ENCODE results near the gene NTSR1.

NTSR1 gene

DNA sequence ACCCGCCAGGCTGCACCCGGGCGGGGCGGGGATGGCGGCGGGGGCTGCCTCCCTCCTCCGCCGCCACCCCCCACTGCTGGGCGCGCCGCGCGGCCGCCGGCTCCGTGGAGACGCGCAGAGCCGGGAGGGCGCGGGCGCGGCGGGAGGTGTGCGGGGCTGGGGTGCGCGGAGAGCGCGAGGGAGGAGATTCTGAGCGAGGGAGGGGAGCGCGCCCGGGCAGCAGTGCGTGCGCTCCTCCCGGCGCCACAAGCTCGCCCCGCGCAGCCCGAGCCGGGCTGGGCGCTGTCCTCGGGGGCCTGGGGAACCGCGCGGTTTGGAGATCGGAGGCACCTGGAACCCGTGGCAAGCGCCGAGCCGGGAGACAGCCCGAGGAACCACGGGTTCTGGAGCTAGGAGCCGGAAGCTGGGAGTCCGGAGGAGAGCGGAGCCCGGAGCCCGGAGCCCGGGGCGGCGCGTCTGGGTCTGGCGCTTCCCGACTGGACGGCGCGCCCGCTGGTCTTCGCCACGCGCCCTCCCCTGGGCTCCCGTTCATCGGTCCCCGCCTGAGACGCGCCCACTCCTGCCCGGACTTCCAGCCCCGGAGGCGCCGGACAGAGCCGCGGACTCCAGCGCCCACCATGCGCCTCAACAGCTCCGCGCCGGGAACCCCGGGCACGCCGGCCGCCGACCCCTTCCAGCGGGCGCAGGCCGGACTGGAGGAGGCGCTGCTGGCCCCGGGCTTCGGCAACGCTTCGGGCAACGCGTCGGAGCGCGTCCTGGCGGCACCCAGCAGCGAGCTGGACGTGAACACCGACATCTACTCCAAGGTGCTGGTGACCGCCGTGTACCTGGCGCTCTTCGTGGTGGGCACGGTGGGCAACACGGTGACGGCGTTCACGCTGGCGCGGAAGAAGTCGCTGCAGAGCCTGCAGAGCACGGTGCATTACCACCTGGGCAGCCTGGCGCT lies at the start of gene NTSR1:
TSS of gene NTSR1 (plus strand) at position 246 of the 946 bp plus-strand sequence. CDS start at position 618, 372 bp downstream.
- no peak for DNase-seq

DNA sequence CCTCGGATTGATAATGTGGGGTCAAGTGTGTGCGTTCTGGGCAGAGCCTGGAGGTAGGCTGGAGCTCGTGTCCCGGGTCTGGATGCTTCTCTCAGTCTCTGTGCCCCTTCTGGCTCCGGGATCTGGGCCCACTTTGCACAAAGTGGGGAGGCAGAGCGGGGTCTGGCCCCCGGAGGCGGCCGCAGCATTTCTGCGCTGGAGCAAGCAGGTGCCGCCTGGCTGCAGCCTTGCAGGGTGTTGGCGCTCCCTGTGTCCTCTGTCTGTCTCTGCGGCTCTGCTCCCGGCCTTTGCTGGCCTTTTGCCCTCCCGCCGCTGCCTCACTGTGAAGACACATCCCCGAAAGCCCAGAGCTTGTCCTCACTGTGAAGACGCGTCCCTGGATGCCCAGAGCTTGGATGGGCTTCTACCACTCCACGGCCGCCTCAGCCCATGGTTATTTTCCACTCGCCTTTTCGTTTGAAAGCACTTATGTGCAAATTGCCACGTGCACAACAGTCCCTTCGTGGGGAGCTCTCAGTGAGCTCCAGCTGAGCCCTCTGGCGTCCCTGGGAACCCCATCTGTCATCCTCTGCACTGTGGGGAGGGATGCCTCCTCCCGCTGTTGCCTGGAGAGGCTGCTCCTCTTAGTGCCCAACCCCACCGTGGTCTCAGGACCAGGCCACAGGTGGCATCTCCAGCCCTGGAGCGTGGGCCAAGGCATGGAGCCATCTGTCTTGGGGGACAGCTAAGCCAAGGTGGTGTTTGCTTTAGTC lies 49.0 kb upstream of the NTSR1 start:
- no peak for DNase-seq

DNA sequence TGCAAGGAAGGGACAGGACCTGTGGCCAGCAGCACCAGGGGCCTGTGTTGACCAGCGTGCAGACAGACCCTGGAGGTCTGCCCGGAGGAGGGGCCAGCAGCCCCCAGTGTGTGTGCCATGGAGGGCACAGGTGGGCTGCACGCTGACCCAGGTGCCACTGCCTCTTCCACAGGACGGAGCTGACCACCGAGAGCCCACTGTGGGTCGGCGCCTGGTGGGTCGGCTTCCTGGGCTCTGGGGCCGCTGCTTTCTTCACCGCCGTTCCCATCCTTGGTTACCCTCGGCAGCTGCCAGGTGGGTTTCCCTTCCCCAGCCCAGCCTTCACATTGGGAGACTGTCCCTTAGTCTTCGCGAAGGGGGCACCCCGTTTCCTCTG lies 48.4 kb upstream of the NTSR1 start:
- DNase-seq = no peak

DNA sequence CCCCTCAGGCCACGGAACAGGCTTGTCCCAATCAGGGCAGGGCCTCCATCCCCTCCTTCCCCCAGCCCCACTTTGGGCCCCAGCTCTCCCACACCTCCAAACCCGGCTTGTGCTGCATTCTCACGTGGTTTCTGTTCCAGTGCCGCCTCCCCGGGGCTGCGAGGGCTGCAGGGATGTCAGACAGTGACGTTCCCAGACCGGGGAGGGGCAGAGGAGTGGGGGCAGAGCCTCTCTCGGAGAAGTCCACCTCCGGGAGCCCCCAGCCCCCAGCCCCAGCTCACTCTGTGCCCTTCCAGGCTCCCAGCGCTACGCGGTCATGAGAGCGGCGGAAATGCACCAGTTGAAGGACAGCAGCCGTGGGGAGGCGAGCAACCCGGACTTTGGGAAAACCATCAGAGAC lies 47.9 kb upstream of the NTSR1 start:
- DNase-seq = no peak

DNA sequence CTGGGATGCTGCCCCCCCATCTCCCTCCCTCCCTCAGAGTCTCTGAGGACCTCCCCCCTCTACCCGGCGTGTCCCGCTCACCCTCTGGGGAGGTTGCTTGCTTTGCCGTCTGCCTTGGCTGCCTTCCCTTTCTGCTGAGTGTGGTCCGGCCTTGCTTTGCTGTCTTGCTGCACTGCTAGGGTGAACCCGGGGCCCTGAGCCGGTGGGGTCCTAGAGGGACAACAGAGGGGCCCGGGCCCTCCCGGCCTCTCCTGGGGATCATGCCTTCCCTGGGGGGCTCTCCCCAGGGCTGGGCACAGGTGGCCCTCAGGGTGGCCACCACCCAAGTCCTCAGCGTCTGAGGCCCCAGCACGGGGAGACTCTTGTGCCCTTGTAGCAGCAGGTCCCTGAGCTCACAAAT lies 47.0 kb upstream of the NTSR1 start:
- no peak for DNase-seq

DNA sequence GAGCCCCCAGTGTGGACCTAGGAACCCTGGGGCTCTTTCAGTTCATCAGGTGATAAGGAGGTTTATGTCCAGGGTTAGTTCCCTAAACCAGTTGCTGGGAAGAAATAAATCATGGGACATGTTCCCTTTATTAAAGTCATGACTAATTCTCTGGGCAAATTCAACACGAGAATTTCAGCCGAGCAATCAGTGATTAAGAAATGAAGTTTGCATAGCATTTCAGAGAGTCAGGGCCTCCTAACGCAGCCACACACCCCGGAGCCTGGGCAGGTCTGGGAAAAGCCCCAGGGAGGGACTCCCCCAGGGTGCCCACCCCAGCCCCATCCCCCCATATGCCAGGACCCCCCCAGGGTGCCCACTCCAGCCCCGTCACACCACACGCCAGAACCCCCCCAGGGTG lies 46.2 kb upstream of the NTSR1 start:
- no peak for DNase-seq

DNA sequence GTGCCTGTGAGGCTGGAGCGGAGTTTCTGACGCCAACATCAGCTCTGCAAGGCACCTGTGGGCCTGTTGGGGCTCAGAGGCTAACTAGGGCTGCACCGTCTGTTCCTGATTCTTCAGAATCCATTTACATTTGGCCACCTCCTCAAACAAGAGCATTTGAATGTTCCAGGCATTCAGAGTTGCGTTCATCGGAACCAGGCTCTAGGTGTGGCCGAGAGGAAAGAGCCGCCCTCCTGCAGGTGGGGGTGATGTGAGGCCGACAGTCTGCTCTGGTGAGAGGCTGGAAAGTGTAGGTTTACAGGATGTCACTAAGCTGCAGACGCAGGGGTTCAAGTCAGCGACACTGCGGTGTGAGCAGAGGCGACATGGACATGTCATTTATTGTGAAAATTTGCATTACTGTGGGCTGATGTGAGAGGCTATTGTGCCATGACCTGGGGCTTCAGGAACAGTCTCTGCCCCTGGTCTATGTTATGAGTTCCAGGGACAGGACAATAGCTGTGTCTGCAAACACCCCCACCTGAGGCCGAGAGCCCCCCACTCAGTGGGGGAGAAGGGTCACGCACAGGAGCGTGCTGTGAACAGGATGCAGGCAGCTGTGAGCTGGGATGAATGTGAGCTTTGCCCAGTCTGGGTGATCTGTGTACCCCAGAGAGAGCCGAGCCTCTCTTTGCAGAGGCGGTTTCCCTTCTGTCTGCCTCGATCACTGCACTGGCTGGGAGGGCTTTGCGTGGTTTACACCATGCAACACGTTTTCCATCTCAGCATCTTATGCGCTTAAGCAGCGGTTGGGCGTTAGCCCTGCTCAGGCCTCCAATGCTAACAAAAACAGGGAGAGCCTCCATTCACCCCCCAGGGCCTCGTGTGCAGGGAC lies 45.3 kb upstream of the NTSR1 start:
- no peak for DNase-seq

DNA sequence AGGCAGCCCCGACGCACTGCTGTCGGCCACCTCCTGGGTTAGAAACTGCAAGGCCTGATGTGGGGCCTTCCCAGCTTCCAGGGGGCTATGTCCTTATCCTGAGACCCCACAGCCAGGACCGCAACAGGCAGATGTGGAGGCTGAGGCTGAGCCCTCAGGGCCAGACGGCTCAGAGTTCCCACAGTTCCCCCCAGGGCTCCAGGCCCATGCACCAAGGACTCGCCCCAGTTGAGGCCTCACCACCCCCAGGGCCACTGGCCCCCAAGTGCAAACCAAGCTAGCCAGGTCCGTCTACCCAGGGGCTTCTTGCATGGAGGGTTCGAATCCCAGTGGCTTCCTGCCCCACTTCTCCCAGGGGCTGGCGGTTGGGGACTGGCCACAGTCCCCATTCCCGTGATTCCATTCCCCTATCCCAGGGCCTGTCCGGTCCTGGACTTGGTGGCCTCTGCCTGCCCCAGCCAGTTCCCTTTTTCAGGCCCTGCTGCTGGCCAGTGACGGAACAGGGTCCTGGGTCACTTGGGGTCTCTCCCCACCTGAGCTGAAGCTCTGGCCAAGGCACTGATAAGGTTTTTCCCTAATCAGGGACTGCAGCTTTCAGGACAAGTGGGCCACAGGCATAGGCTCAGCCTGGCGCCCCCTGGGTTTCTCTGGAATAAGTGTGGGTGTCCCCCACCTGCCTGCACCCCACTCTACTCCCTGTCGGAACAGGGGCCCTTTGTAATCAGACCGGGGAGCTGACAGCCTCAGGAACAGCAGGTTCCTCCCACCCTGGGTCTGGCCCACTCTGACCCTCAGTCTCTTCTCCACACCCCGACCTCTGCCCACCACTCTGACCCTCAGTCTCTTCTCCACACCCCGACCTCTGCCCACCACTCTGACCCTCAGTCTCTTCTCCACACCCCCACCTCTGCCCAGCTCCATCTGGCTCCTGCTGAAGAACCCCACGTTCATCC lies 44.3 kb upstream of the NTSR1 start:
- DNase-seq = no peak

DNA sequence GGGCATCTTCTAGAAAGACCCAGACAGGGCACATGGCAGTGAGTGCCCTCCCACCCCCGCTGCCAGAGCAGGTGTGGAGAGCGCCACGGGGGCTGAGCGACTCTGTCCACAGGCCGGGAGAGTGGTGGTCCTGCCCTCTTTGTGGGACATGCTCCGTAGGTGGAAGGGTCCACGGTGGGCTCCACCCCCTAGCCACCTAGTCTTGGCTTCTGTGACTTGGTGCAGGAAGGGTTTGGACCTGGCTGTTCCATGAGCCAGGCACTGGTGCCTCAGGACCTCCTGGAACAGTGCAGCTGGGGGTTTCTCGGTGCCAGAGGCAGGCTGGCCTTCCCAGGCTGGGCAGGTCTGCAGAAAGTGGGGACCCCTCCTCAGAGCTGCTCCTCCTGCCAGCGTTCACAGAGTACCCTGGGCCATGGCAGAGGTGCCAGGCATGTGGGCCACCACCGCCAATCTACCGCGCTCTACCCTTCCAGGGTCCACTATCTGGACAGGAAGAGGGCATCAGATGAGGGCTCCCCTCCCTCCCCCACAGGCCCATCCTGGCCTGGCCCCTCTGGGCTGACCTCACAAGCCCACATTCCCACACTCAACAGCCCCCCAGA lies 43.4 kb upstream of the NTSR1 start:
- DNase-seq = no peak

DNA sequence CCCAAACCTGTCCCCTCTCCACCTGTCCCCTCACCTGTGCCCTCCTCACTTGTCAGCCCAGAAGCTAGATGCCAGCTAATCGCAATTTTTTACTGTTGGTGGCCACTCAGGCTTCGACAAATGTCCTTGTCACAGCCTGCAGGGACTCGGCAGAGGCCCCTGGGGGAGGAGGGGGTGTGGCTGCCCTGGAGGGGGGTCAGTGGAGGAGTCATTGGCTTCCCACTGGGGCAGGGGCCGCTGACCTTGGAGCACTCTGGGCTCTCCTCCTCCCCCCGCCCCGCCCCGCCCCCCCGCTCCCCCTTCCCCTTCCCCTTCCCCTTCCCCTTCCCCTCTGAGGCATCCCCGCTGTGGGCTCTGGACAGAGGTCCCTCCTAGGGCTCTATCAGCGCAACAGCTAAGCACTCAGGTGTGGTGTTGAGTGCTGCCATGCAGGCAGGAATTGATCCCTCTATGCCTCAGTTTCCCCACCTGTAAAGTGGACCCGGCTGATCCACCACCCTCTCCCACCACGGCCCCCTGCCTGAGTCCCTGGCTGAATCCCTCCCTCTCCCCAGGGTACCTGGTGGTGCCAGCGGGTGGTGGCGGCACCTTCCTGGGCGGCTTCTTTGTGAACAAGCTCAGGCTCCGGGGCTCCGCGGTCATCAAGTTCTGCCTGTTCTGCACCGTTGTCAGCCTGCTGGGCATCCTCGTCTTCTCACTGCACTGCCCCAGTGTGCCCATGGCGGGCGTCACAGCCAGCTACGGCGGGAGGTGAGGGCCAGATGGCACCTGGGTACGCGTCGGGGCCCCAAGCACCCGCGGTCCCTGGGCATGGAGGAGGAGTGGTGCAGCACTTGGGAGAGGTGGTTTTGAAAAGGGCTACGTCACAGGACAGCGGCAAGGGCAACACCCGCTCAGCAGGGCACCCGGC lies 42.6 kb upstream of the NTSR1 start:
- DNase-seq = no peak

DNA sequence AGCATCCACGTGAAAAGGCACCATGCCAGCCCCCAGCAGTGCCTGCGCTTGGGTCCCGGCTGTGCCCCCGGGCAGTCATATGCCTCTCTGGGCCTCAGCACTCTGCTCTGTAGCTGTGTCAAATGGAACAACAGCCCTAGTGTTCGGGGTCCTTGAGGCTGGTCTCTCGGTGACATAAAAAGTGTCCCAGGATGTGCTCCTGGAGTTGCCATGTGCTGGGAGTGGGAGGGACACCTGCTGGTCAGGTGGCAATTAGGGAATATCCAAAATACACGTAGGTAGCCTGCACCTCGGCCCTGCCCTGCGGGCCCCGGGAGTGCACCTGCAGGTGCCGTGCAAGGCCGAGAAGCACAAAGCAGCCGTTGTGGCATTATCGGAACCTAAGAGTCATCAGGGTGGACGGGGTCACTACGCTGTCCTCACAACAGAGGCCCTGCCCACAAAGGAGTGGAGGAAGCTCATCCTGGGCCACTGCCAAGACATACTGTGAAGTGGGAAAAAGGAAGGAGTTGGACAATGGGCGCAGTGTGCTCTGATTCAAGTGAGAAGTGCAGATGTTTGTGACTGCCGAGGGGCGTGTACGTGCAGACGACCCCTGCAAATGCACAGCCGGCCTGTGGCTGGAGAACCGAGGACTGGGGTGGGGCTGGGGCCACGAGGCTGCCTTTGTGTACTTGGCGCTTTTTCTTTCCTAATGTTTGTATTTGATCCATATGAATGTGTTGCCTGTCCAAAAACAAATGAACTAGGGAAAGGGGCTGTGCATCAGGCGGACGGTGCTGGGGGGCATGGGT lies 41.7 kb upstream of the NTSR1 start:
- no peak for DNase-seq

DNA sequence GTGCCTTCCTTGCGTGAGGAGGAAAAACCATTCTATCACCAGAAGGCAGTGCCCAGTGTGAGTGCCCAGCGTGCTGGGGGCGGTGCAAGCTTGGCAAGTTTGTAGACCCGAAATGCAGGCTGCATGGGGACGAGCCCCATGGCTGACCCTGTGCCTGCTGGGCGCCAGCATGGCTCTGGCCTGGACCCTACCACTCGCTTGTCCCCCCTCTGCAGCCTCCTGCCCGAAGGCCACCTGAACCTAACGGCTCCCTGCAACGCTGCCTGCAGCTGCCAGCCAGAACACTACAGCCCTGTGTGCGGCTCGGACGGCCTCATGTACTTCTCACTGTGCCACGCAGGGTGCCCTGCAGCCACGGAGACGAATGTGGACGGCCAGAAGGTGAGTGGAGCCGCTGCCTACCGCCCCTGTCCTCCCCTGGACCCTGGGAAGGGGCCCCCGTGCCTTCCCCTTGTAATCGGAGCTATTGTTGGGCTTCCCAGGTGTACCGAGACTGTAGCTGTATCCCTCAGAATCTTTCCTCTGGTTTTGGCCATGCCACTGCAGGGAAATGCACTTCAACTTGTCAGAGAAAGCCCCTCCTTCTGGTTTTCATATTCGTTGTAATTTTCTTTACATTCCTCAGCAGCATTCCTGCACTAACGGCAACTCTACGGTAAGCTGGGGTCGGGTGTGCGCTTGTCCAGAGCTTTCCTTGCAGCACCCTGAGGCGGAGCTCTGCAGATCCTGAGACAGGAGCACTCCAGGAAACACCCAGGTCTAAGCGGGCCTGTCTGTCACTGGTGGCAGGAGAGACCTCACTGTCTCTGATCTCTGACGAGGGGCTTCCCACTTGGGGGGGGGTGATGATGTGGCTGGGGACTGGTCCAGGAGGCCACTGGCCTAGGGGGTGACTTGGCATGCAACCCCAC lies 40.9 kb upstream of the NTSR1 start:
- no peak for DNase-seq

DNA sequence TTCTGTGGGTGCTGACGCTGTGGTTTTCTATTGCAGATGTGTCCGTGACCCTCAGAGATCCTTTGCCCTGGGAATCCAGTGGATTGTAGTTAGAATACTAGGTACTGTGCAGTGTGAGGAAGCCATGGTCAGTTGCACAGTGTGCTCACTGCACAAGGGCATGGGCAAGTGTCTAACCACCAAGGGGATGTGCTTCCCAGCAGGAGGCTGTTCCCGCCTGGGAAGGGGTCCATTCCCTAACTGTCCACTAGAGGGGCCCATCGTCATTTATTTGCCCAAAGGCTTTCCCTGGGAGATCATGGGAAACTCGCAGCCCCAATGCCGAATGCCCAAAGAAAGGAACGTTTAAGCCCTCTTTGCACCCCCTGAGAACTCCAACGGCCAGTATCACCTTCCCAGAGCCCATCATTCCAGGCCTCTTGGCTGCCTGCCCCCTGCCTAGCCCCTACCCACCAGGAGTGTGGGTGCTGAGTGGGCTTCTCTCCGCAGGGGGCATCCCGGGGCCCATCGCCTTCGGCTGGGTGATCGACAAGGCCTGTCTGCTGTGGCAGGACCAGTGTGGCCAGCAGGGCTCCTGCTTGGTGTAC lies 40.1 kb upstream of the NTSR1 start:
- DNase-seq = peak; percentile 27

DNA sequence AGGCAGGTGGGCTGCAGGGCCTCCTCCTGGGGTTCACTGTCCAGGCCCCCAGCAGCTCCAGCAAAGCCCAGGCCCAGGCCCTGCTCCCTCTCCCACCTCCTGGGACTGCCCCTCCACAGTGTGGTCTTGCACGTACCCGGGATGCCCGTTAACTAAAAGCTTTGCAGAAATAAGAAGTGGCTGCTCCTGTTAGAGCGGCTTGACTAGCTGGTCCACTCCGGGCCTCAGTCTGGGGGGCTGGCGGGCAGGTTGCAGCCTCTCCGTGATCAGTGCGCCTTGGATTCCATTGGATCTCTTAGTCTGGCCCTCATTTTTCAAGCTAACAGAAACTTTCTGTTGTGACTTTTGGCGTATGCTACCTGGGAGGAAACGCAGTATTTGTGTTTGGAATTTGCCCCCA lies 39.4 kb upstream of the NTSR1 start:
- no peak for DNase-seq

DNA sequence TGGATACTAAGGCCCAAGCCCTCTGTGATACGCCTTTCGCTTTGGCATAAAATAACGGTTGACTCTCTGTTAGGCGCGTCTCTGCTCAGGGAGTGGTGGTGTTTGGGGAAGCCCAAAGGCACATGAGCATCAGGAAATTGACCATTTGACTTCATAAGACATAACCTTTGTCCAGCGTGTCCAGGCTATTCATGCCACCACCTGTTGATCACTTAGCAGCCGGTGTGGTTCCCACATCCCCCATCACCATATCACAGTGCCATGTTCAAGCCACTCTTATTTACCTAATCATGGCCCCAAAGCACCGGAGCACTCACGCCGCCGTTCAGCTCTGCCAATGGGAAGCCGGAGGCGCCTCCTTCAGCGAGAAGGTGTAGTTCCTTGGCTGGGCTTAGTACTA lies 38.5 kb upstream of the NTSR1 start:
- no peak for DNase-seq

DNA sequence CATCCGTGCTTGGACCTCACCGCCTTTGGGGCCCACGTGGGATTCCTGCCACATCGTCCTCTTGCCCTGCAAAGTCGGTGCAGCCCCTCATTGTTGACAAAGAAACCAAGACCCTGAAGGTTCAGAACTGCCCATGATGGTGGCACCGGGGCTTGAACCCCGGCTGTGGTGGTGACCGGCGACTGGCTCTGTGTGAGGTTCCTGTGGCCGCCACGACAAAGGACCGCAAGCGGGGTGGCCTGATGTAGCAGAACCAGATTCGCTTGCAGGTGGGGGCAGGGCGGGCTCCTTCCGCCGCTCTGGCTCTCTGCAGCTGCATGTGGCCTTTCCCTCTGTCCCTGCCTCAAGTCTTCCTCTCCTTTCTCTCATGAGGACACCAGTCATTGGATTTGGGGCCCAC lies 37.6 kb upstream of the NTSR1 start:
- DNase-seq = no peak

DNA sequence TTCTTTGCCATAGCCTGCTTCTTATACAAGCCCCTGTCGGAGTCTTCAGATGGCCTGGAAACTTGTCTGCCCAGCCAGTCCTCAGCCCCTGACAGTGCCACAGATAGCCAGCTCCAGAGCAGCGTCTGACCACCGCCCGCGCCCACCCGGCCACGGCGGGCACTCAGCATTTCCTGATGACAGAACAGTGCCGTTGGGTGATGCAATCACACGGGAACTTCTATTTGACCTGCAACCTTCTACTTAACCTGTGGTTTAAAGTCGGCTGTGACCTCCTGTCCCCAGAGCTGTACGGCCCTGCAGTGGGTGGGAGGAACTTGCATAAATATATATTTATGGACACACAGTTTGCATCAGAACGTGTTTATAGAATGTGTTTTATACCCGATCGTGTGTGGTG lies 36.9 kb upstream of the NTSR1 start:
- DNase-seq = no peak

DNA sequence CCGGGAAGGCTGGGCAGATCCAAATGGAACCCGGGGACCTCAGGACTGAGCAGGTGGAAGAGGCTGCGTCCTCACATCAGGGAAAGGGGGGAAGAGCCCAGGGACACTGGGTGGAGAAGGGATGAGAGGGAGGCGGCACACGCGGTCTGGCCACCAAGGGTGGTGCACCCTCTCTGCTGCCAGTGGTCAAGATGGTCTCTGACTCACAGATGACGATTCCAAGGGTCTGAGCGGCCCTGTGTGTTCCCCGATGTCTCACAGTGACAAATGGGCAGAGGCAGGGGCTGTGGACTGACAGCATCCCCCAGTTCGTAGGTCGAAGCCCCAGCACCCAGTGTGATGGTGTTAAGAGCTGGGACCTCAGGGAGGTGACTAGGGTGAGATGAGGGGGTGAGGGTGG lies 34.3 kb upstream of the NTSR1 start:
- no peak for DNase-seq
